Stimulated activated CD8-positive, alpha-beta memory T cell treated with anti-CD3 and anti-CD28 coated beads, Interleukin-7, amount 100 ng/mL, for 4 hours (primary cell): ENCODE measurements around the gene RAP1A.

Experiments used
- DNase-seq, 2 donors: peaks; one replicate each; pipeline ENCODE4 v3.0.0-alpha.2; 2020; ENCODE audit warnings: low read depth in 2 of 2

RAP1A gene

GRCh38 chr1:111619635-111620440 lies at the start of gene RAP1A:
TSS of gene RAP1A (plus strand) at chr1:111619789. CDS start at chr1:111691361, 71,572 bp downstream.
- peak; percentile 87 to 91 for DNase-seq

DNA sequence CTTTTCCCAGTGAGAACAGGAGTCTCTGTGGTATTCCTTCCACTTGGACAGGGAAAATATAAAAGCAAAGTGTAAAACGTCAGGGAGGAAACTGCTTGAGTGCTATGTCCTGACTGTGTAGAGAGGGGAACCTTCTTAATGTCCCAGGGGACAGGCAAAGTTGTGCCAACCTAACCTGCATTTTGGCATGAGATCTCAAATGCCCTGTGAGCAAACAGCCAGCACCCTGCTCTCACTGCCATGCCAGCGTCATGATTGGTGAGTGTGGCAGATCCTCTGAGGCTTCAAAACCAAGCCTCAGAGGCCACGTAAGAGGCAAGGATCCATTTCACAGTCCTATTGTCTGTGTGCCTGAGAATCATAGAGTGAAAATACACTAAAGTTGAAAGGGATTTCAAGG lies 49.7 kb upstream of the RAP1A start:
- DNase-seq = no peak

GRCh38 chr1:111570781-111571181 lies 48.8 kb upstream of the RAP1A start:
- peak; percentile 5 to 17 for DNase-seq

DNA sequence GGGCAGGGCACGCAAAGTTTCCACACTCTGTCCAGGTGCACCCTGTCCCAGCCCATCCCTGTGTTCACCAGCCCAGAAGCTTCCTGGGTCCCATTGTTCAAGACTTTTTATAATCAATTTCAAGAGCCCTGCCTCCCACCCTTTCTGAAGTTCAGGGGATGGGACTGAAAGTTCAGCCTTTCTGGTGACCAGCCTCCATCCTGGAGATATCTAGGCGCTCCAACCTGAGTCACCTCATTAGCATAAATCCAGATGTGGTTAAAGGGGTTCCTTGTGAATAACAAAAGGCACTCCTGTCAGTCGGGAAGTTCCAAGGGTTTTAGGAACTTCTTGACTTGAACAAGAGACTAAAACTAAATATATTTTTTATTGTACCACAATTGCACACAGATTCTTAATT lies 48.4 kb upstream of the RAP1A start:
- no peak for DNase-seq

DNA sequence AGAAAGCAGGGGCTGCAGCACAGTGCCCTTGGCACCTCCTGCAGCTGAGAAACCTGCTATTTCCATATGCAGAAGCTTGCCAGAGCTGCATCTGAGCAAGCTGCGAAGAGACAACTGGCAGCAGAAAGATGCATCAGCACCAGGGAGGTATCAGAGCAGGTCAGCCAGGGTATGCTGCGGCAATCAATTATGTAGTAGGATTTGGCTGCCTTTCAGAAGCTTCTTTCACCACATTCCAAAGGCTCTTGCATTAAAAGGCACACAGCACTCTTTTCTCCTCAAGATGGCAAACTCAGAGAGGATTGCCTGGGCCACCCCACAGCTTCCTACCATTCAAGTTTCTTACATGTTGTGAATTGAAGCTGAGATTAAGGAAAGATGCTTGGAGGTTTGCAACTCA lies 47.6 kb upstream of the RAP1A start:
- DNase-seq = no peak

- no peak for DNase-seq
These were observed 43.0 kb upstream of the RAP1A start for GRCh38 chr1:111576547-111576946.

DNA sequence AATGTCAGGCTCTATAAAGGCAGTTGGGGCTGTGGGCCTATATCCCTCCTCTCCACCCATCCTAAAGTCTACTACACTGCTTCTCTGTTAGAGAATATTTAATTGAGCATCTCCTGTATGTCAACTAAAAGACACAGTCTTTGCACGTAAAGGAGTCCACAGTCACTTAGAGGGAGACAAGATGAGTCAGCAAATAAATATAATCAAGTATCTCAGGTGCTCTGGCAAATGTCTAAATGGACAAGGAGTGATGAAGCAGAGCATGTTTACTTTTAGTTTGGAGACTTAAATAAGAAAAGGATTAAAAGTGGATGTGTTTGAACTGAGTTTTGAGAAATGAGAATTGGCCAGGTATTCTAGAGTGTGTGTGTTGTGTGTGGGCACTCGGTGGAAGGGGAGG lies 41.8 kb upstream of the RAP1A start:
- no peak for DNase-seq

DNA sequence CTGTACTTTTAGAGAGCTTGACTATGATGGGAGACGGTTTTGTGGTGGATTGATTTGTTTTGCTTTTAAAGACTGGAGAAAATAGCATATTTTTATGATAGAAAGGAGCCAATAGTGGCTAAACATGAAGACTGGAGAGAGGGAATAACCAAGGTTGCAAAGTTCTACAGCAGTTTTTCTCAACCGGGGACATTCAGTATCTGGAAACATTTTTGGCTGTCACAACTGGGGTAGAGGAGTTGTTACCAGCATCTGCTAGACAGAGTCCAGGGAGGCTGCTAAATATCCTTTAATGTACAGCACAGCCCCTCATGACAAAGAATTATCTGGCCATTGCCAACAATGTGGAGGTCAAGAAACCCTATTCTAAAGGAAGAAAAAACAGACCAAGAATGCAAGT lies 38.4 kb upstream of the RAP1A start:
- DNase-seq = no peak

- no peak for DNase-seq
These were observed 37.6 kb upstream of the RAP1A start for GRCh38 chr1:111582016-111582415.

GRCh38 chr1:111582644-111583618 lies 36.7 kb upstream of the RAP1A start:
- no peak for DNase-seq

- no peak for DNase-seq
These were observed 34.0 kb upstream of the RAP1A start for GRCh38 chr1:111585447-111586086.

GRCh38 chr1:111586112-111586511 lies 33.5 kb upstream of the RAP1A start:
- DNase-seq = no peak

DNA sequence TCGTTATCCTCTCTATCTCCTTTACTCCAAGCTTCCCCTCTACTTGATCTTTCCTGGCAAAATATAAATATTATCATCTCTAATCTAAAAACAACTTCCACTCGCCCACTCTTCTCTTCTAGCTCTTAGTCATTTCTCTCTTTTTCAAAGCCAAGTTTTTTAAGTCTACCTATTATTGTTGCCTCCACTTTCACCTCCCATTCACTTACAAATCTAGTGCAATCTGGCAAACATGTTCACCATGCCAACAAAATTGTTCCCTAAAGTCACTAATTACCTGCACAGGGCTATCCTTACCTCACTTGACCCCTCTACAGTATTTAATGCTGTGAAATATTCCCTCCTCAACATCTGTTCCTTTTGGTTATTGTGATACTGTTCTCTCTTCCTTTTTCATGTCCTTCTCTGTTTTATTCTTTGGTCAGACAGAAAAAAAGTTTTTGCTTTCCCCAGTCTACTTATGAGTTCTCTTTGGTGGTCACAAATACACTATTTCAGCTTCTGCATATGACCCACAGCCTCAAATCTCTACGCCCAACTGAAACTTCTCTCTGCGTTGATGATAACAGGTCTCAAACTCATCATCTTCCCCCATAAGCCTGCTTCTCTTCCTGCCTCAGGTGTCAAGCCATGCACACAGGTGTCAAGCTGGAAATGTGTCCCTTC lies 31.9 kb upstream of the RAP1A start:
- DNase-seq = no peak

DNA sequence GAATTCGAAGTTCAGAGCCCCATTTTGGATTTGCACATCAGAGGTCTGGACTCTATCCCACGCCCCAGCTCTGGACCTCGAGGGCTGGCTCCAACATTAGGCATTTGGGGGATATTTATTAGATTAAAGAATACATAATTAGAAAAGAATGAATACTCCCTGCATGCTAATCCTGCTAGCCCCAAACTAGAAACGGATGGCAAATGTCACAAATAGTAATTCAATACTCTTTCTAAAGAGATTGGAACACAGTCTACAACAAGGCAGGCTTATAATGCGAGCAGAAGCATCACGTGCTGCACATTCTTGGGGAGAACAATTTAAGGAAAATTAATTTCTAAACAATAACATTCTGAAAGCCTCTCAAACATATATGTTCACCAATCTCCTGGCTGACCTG lies 27.7 kb upstream of the RAP1A start:
- DNase-seq = no peak

DNA sequence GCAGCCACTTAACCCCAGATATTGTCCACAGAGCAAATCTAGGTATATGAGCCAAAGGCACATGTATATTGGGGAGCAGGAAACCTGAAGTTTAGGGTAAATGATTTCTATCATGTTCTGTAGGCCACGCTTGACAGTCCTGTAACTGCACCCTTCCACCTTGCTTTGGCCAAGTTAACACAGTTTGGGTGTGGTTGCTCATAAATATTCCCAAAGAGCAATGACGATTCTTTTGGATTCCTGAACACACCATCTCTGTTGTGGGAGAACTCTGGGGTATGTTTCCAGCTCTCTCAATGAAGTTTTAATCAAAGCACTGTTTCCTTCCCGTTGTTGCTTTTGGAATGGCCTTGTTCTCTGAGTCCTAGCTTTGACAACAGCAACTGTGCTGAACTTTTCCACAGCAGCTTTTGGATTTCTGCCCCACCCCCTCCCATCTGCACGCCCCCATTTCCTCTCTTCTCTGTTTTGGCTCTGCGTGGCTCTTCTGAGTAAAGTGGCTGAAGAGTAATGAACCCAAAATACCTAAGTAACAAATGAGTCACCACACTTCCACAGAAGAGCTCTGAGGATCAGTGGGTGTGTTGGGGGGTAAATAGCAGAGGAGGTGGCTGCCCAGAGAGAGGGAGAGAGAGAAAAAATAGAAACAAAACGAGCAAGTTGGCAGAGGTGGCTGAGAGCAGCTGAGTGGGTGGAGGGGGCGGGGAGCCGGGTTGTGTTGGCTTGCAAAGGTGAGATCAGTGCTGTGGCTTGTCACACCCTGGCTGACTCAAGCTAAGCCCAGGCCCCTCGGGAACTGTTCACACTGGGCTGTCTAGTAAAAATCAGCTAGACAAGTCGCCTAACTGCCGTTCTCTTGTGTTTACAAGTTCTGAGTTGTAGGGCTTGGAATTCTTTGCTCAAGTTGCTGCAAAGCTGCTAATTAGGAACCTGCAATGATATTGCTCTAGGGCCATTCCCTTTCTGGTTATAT lies 26.9 kb upstream of the RAP1A start:
- DNase-seq = peak; percentile 98

DNA sequence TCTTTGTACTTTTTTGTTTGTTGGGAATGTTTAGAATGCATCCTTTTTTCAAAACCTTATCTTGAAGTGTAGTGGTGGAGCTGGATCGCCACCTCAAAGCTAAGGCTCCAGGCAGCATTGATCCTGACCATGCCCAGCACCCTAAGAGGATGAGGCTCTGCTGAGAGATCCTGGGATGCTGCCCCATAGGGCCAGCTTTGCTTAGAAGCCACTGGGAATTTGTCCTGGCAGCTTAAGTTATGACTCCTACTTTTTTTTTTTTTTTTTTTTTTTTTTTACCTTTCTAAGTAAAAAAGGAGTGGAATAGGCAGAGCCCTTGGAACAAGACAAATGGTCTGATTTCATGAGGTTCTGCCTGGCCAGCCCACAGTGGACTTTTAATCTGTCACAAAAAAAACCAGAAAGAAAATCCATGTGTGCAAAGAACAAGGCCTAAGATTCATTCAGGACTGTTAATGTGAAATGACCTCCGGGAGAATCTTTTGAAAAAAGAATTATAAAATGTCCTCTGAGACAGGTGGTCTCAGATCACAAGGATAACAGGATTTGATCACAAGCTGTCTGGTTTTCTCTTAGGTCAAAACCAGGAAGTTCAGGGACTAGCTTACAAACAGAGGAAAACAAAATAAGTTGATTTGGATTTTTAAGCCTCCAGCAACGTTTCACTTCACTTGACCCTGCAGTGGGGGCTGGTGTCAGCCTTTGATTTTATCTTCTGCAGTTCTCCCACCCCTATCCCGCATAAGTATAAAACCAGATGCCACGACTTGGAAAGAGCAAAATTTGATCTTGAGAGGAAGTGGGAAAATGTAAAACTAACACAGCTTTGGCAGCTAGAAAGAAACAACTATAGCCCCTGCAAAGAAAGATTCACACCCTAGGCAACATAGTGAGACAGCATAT lies 25.9 kb upstream of the RAP1A start:
- no peak for DNase-seq

- no peak for DNase-seq
These were observed 25.3 kb upstream of the RAP1A start for GRCh38 chr1:111594306-111594693.

DNA sequence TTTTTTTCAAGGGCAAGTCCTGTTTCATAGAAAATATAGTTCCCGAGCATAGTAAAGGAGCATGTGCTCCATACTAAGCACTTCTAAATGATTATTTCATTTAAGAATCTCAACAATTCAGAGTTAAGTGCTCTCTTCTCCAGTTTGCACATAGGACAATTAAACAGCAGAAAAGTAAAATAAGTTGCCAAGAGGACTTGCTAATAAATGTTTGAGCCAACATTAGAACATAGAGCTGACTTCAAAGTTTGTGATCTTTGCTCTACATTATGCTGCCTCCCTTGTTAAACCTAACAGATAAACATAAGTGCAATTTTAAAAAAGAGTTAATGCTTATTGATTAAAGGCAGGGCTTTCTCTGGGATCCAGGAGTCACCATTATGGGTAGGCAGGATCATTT lies 23.8 kb upstream of the RAP1A start:
- no peak for DNase-seq

- DNase-seq = peak; percentile 41 to 55
These were observed 23.1 kb upstream of the RAP1A start for GRCh38 chr1:111596499-111596898.
